Activated naive CD8-positive, alpha-beta T cell (primary cell): ENCODE results near the gene MARCHF3.
A peak's percentile ranks its signal among the peaks of the same experiment; 100 is the strongest.
"Not testable (repeated sequence)": the region's sequence is repeated elsewhere in the genome, so short reads cannot be mapped to it uniquely, and the experiment has no call there.

Experiments
- H3K27ac Mint-ChIP-seq: one replicate; pipeline ENCODE4 v1.8.0; 2021; ENCODE audit warnings: mixed read lengths
- H3K27me3 Mint-ChIP-seq: one replicate; pipeline ENCODE4 v1.8.0; 2021; ENCODE audit warnings: mixed read lengths
- H3K36me3 Mint-ChIP-seq: one replicate; pipeline ENCODE4 v1.8.0; 2021; ENCODE audit warnings: mixed read lengths
- H3K4me1 Mint-ChIP-seq: one replicate; pipeline ENCODE4 v1.8.0; 2021; ENCODE audit warnings: low read depth, mixed read lengths
- H3K4me3 Mint-ChIP-seq: one replicate; pipeline ENCODE4 v1.8.0; 2021; ENCODE audit warnings: mild to moderate bottlenecking, mixed read lengths
- H3K9me3 Mint-ChIP-seq: one replicate; pipeline ENCODE4 v1.8.0; 2021; ENCODE audit warnings: low read depth, mixed read lengths

Gene MARCHF3

DNA sequence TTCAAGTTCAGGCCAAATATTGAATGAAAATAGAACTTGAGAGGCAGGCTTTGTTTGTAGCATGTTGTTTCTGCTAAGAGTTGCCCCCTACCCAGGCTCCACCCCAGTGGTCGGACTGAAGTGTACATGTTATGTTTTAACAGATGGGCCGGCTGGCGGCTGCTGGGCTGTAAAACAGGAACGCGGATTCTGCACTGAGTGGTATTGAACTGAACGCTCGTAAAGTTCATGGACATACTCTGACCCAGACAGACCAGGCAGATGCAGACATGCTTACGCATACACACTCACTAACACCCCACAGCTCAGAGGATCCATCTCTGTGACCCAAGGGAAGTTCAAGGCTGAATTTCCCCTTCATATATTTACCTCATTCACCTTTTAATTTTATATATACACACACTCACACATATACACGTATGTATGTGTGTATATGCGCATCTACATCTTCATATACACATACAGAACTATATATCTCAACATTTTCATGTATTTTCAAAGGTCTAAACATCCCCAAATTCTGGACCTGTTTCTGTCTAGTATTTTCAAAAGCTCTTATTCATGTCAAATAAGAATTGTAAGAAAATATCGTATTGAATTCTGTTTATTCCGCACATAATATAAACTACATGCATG, 1.4 kb downstream of the MARCHF3 start:
- Mint-ChIP-seq H3K27me3 (peaks cover 4% of the 10 kb centered on the region), H3K36me3 (no peaks in the 10 kb centered on the region), H3K4me3 (peak overlapping the region; percentile 89), H3K9me3 (no peaks in the 10 kb centered on the region), H3K4me1 (peaks cover 27% of the 10 kb centered on the region), H3K27ac (no peak overlapping the region)

DNA sequence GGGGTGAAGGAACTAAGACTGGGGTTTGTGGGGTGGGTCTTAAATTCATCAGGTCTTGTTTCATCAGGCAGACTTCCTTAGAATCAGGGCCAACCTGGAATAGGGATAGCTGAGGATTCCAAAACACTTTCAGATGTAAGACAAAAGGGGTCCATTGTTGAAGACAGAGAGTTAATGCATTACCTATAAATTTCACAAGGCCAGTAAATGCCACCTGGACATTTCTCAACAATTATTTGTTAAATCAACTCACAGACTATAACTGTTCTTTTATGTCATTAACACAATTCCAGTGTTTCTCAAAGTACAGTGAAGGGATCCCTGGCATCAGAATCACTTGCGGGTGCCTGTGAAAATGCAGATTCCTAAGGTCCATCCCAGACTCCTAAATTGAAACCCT, 2.8 kb downstream of the MARCHF3 start:
- H3K27ac Mint-ChIP-seq, result no peak overlapping the region

GRCh38 chr5:127026166-127026565, 4.2 kb downstream of the MARCHF3 start:
- peaks cover 2% of the 10 kb centered on the region for H3K36me3 Mint-ChIP-seq
- no peaks in the 10 kb centered on the region for H3K27me3 Mint-ChIP-seq
- no peak overlapping the region for H3K27ac Mint-ChIP-seq
- no peaks in the 10 kb centered on the region for H3K9me3 Mint-ChIP-seq
- no peak overlapping the region for H3K4me3 Mint-ChIP-seq
- peaks cover 24% of the 10 kb centered on the region for H3K4me1 Mint-ChIP-seq

More for the DNA sequence above, 2.8 kb downstream of the MARCHF3 start:
- Mint-ChIP-seq H3K9me3 (no peaks in the 10 kb centered on the region), H3K27me3 (peaks cover 4% of the 10 kb centered on the region), H3K4me3 (no peak overlapping the region), H3K36me3 (no peaks in the 10 kb centered on the region), H3K4me1 (peaks cover 29% of the 10 kb centered on the region)

DNA sequence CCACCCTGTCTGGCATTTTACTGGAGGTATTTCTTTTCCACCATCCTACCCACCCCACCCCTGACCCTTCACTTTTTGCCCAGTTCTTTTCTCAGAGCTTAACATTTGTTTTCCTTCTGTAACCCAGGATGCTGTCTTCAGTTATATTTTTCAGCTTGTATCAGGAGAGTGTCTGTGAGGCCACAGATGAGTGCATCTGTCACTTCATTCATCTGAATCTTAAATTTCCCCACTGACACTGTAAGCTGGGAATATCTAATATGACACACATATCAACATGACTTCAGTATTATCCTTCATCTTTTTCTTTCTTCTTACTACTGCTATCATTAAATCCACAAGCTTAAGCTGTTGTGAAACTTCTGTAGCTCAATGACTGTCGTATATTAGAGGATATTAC, 4.9 kb downstream of the MARCHF3 start:
- Mint-ChIP-seq H3K9me3 (no peaks in the 10 kb centered on the region), H3K36me3 (peaks cover 2% of the 10 kb centered on the region), H3K27me3 (no peaks in the 10 kb centered on the region), H3K27ac (peak overlapping the region; percentile 1), H3K4me1 (peaks cover 24% of the 10 kb centered on the region), H3K4me3 (no peak overlapping the region)

DNA sequence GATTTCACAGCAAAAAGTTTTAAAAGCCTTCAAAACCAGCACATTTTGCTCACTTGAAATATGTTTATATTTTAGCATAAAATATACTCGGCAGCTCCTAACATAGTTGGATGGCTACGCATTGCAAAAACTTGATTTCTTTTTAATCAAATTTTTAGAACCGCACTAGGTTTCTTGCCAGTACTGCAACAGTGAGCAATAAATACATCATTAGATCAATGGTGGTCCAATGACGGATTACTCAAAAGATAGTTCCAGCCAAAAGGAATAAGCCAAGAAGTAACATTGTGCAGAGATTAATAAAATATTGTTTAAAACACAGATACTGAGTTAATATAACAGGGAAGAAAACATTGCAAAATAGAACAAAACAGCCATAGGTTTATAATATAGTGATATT, 5.5 kb downstream of the MARCHF3 start:
- no peaks in the 10 kb centered on the region for H3K9me3 Mint-ChIP-seq
- H3K27me3 Mint-ChIP-seq, result no peaks in the 10 kb centered on the region
- H3K27ac Mint-ChIP-seq, result no peak overlapping the region
- peaks cover 24% of the 10 kb centered on the region for H3K4me1 Mint-ChIP-seq
- H3K36me3 Mint-ChIP-seq, result peaks cover 2% of the 10 kb centered on the region
- H3K4me3 Mint-ChIP-seq, result no peak overlapping the region

GRCh38 chr5:127023552-127024191, 6.7 kb downstream of the MARCHF3 start:
- H3K27ac Mint-ChIP-seq, H3K9me3 Mint-ChIP-seq, H3K27me3 Mint-ChIP-seq, H3K4me3 Mint-ChIP-seq, H3K36me3 Mint-ChIP-seq: not testable (repeated sequence)
- H3K4me1 Mint-ChIP-seq, result peaks cover 18% of the 10 kb centered on the region

- Mint-ChIP-seq H3K36me3 (peaks cover 9% of the 10 kb centered on the region), H3K27ac (no peak overlapping the region), H3K27me3 (no peaks in the 10 kb centered on the region), H3K4me3 (no peak overlapping the region), H3K9me3 (no peaks in the 10 kb centered on the region), H3K4me1 (peaks cover 16% of the 10 kb centered on the region)
These were observed 7.5 kb downstream of the MARCHF3 start for GRCh38 chr5:127022846-127023245.

- Mint-ChIP-seq H3K27ac (no peak overlapping the region), H3K27me3 (no peaks in the 10 kb centered on the region), H3K9me3 (no peaks in the 10 kb centered on the region), H3K36me3 (peaks cover 11% of the 10 kb centered on the region), H3K4me3 (no peak overlapping the region), H3K4me1 (peaks cover 11% of the 10 kb centered on the region)
These were observed 10.4 kb downstream of the MARCHF3 start for GRCh38 chr5:127019928-127020327.

- Mint-ChIP-seq H3K36me3 (peaks cover 11% of the 10 kb centered on the region), H3K4me1 (peaks cover 30% of the 10 kb centered on the region)
- H3K27ac Mint-ChIP-seq, H3K9me3 Mint-ChIP-seq, H3K4me3 Mint-ChIP-seq, H3K27me3 Mint-ChIP-seq: not testable (repeated sequence)
These were observed 13.6 kb downstream of the MARCHF3 start for GRCh38 chr5:127016722-127017121.

DNA sequence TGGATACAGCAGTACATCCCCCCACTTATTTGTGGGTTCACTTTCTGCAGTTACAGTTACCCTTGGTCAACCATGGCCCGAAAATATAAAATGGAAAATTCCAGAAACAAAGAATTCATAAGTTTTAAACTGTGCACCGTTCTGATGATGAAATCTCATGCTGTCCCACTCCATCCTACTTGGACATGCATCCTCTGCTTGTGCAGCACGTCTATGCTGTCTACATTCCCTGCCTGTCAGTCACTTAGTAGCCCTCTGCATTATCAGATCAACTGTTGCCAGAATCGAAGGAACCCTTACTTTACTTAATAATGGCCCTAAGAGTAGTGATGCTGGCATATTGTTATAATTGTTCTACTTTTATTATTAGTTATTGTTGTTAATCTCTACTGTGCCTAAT, 14.6 kb downstream of the MARCHF3 start:
- Mint-ChIP-seq H3K27ac (no peak overlapping the region), H3K36me3 (peaks cover 9% of the 10 kb centered on the region), H3K9me3 (no peaks in the 10 kb centered on the region), H3K27me3 (no peaks in the 10 kb centered on the region), H3K4me3 (no peak overlapping the region), H3K4me1 (peaks cover 34% of the 10 kb centered on the region)

- no peak overlapping the region for H3K27ac Mint-ChIP-seq
- H3K36me3 Mint-ChIP-seq, result peaks cover 11% of the 10 kb centered on the region
- H3K27me3 Mint-ChIP-seq, result no peaks in the 10 kb centered on the region
- no peaks in the 10 kb centered on the region for H3K9me3 Mint-ChIP-seq
- no peak overlapping the region for H3K4me3 Mint-ChIP-seq
- H3K4me1 Mint-ChIP-seq, result peaks cover 37% of the 10 kb centered on the region
These were observed 15.8 kb downstream of the MARCHF3 start for GRCh38 chr5:127014573-127014972.

GRCh38 chr5:127013407-127013806, 17.0 kb downstream of the MARCHF3 start:
- Mint-ChIP-seq H3K27ac (no peak overlapping the region), H3K4me3 (no peak overlapping the region), H3K9me3 (no peaks in the 10 kb centered on the region), H3K36me3 (peaks cover 8% of the 10 kb centered on the region), H3K4me1 (peaks cover 38% of the 10 kb centered on the region), H3K27me3 (no peaks in the 10 kb centered on the region)

DNA sequence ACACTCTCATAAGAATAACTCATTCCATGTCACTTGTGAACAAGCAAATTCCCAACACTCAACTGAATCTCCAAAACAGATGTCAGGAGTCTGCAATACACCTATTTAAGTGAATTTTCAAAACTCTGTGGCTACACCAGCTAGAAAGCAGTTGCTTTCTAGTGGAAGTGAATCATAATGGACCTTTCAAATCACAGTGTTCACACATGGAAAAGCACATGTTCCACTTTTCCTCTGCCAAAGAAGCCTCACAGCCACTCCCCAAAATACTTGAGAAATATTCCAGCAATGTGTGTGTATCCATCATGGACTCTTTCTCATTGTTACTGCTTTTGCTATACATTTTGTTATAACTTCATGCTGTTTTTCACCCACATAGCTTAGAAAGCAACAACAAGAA, 17.4 kb downstream of the MARCHF3 start:
- H3K4me1 Mint-ChIP-seq, result peaks cover 38% of the 10 kb centered on the region
- H3K27ac Mint-ChIP-seq, result no peak overlapping the region
- no peak overlapping the region for H3K4me3 Mint-ChIP-seq
- H3K36me3 Mint-ChIP-seq, result peaks cover 6% of the 10 kb centered on the region
- H3K9me3 Mint-ChIP-seq, result no peaks in the 10 kb centered on the region
- H3K27me3 Mint-ChIP-seq, result no peaks in the 10 kb centered on the region

GRCh38 chr5:127011961-127012644, 18.3 kb downstream of the MARCHF3 start:
- Mint-ChIP-seq H3K27ac (no peak overlapping the region), H3K36me3 (peaks cover 6% of the 10 kb centered on the region), H3K9me3 (no peaks in the 10 kb centered on the region), H3K4me3 (no peak overlapping the region), H3K4me1 (peaks cover 41% of the 10 kb centered on the region), H3K27me3 (no peaks in the 10 kb centered on the region)

- no peak overlapping the region for H3K27ac Mint-ChIP-seq
- H3K9me3 Mint-ChIP-seq, result no peaks in the 10 kb centered on the region
These were observed 19.2 kb downstream of the MARCHF3 start for GRCh38 chr5:127011153-127011552.

More at GRCh38 chr5:127011153-127011552, 19.2 kb downstream of the MARCHF3 start:
- no peak overlapping the region for H3K4me3 Mint-ChIP-seq
- peaks cover 47% of the 10 kb centered on the region for H3K4me1 Mint-ChIP-seq
- no peaks in the 10 kb centered on the region for H3K27me3 Mint-ChIP-seq
- H3K36me3 Mint-ChIP-seq, result peaks cover 4% of the 10 kb centered on the region
